ENCODE results near the gene OBP2B. TPM values are rescaled to one million over a fixed set of nuclear protein-coding genes. Genes with fewer than 3 reads are reported as not detected.
A peak's percentile ranks its signal among the peaks of the same experiment; 100 is the strongest.
"Not testable (repeated sequence)": the region's sequence is repeated elsewhere in the genome, so short reads cannot be mapped to it uniquely, and the experiment has no call there.

Gene OBP2B
- total RNA-seq, 1 donor from 2014 or later, result not detected

DNA sequence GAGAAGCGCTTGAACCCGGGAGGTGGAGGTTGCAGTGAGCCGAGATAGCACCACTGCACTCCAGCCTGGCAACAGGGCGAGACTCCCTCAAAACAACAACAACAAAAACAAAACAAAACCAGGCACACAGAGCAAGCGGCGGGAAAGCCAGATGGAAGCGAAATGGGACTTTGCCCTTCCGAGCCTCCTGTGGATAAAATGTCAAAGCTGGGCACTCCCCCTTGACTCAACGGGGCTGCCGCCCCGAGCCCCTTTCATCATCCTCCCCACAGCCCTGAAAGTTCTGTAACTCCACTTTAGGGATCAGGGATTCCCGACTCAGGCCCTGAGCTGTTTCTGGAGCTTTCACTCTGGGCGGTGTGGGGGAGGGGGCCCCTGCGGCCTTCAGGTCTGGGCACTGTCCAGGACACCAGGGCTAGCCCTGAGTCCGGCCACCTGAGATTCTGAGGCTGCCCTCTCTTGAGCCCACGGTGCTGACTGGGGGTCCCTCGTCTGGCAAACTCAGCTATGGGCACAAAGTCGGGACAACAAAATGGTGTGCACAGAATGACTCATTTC lies 30.6 kb upstream of the OBP2B start:
- intact Hi-C loops (cut with micrococcal nuclease), result no loop called here
- ATAC-seq (no peak), DNase-seq (no peak)

- intact Hi-C loops (cut with micrococcal nuclease), result no loop called here
- peak; percentile 76 for ATAC-seq
- peak; percentile 78 for DNase-seq
Measured at GRCh38 chr9:133238851-133239532, 29.9 kb upstream of the OBP2B start.

DNA sequence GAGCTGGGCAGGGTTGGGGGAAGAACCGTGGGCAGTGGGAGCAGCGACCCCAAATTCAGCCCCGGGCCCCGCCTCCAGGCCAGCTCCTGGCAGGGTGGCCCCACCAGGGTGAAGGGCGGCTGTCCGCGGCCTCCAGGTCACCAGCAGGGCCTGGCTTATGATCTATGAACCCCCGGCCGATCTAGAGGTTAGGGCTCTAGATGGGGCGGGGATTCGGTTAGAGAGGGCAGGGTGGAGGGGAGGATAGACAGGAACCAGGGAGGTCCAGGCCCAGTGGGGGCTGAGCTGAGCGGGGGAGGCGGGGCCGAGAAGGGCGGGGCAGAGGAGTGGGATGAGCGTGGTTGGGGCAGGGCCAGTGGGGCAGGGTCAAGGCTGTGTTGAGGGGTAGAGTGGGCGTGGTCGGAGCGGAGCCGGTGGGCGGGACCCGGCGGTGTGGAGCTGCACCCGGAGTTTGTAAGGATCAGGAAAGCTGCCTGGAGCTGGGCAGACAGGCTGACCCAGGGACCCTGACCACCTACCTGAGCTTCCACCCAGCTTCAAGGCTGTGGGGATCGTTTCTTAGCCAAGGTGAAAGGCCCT lies 29.3 kb upstream of the OBP2B start:
- ATAC-seq (peak; percentile 96), DNase-seq (peak; percentile 94)
- intact Hi-C loops (cut with micrococcal nuclease), result no loop called here

GRCh38 chr9:133237035-133237731 lies 28.1 kb upstream of the OBP2B start:
- intact Hi-C loops (cut with micrococcal nuclease), result no loop called here
- DNase-seq, result no peak
- ATAC-seq, result peak; percentile 30

- intact Hi-C loops (cut with micrococcal nuclease); DNase-seq; ATAC-seq: not testable (repeated sequence)
Measured at GRCh38 chr9:133236291-133237034, 27.4 kb upstream of the OBP2B start.

GRCh38 chr9:133235549-133236222 lies 26.6 kb upstream of the OBP2B start:
- intact Hi-C loops (cut with micrococcal nuclease), result no loop called here
- ATAC-seq (no peak), DNase-seq (no peak)

- no peak for ATAC-seq
- intact Hi-C loops (cut with micrococcal nuclease), result no loop called here
- DNase-seq, result no peak
Measured at GRCh38 chr9:133234577-133235322, 25.7 kb upstream of the OBP2B start.

DNA sequence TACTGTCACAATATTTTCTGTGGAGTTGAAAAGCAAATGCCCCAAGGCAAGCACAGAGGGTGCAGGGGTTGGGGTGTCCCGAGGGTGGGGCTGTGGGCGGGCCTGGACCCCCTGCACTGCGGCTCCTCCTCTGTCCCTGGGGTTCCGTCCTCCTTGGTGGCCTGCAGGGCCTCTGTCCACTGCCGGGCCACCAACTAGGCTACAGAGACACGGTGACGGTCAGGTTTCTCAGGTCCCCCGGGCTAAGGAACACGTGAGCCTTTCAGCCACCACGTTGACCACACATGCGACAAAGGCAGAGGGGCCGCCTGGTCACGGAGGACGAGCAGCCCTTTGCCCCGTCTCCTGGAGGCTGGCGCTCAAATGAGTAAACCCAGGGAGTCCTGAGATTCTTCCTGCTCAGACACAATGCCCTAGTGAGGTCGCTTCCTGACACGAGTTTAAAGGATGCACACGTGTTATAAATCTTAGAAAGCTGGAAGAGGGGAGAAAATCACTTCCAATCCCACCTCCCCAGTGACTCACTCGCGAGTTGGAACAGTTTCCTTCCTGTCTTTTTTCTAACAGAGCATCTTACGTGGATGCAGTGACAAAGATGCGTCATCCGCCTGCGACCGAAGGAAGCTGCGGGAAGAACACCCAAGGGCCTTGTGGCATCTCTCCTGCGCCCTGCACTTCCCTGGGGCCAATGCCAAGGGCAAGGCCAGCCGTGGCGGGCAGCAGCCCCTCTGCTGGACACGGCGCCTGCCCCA lies 24.8 kb upstream of the OBP2B start:
- DNase-seq (no peak), ATAC-seq (no peak)

GRCh38 chr9:133231934-133232568 lies 23.0 kb upstream of the OBP2B start:
- intact Hi-C loops (cut with micrococcal nuclease); ATAC-seq; DNase-seq: not testable (repeated sequence)

More for the DNA sequence above, 24.8 kb upstream of the OBP2B start:
- intact Hi-C loops (cut with micrococcal nuclease), result no loop called here

- ATAC-seq; intact Hi-C loops (cut with micrococcal nuclease); DNase-seq: not testable (repeated sequence)
Measured at GRCh38 chr9:133230514-133230913, 21.5 kb upstream of the OBP2B start.

DNA sequence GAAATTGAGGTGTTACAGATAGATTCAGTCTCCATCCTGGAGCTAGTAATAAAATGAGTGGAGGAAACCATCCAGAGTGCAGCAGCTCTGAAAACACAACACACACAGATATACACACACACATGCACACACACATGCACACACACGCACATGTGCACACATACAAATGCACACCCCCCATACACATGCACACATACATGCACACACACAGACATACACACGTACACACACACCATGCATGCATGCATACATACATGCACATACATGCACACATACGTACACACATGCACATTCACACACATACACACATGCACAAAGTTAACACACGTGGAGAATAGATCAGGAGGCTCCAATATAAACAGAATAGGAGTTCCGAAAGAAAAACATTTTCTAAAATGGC lies 21.0 kb upstream of the OBP2B start:
- no peak for ATAC-seq
- intact Hi-C loops (cut with micrococcal nuclease), result no loop called here

GRCh38 chr9:133228474-133229193 lies 19.6 kb upstream of the OBP2B start:
- intact Hi-C loops (cut with micrococcal nuclease); DNase-seq; ATAC-seq: not testable (repeated sequence)

More for the DNA sequence above, 21.0 kb upstream of the OBP2B start:
- no peak for DNase-seq

- DNase-seq; intact Hi-C loops (cut with micrococcal nuclease); ATAC-seq: not testable (repeated sequence)
Measured at GRCh38 chr9:133227996-133228395, 18.9 kb upstream of the OBP2B start.

- no peak for DNase-seq
- no peak for ATAC-seq
- intact Hi-C loops (cut with micrococcal nuclease), result no loop called here
Measured at GRCh38 chr9:133227242-133227860, 18.3 kb upstream of the OBP2B start.

DNA sequence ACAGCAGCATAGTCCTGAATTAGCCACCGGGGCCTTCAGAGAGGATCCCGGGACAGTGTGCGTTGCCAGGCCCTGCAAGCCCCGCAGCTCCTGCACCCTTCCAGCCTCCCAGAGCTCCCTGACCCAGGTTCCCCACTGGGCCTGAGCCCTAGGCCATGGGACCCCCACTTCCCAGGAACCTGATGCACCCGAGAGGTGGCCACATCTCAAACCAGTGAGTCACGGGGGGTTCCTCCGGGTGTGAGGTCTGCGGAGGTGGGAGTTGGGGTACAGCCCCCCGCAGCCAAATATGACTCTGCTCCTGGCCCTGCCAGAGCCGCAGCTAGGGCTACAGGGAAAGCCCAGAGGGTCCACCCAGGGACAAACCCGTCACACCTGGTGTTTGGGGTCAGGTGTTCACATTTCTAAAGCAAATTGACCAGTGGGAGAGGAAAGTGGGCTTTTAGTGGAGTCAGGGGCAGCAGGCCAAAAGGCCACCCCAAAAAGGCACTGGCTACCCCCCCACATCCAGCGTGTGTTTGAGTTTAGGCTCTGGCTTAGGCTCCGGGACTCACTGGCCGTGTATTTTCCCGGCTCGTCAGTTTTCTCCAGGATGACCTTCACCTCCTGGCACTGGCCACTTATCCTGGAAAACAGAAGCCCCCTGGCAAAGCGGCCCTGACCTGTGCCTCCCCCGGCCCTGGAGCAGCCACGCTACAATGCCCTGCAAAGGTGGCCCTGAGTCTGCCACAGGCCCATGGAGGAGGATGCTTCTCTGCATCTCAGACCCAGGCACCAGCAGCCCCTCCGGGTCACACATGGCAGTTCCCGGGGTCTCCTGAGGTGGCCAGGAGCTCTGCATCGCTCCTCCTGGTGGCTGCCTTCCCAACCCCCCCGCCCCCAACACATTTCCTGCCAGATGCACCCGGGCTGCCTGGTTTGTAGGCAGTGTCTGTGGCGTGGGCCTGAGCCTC lies 17.4 kb upstream of the OBP2B start:
- no peak for ATAC-seq
- intact Hi-C loops (cut with micrococcal nuclease), result no loop called here
- DNase-seq, result no peak
